Effector memory CD8-positive, alpha-beta T cell (primary cell): Measurements from ENCODE around the gene GLRX.
"Not testable (repeated sequence)": the region's sequence is repeated elsewhere in the genome, so short reads cannot be mapped to it uniquely, and the experiment has no call there.

ENCODE experiments used
- ATAC-seq: fragments of 150-1000 bp; cut with Tn5 transposase; replicated peaks from 2 replicates; pipeline ENCODE4 v1.10.0; 2021; ENCODE audit warnings: mild to moderate bottlenecking, moderate library complexity
- DNase-seq, 3 experiments: peaks; one replicate each; pipeline ENCODE4 v3.0.0; 2021
- H3K27ac Mint-ChIP-seq, 2 donors: one replicate each; pipeline ENCODE4 v1.8.0; 2022; ENCODE audit warnings: mild to moderate bottlenecking in 2 of 2, mixed read lengths in 2 of 2, moderate library complexity in 2 of 2
- H3K27me3 Mint-ChIP-seq, 2 donors: one replicate each; pipeline ENCODE4 v1.8.0; 2022; ENCODE audit warnings: mixed read lengths in 2 of 2
- H3K36me3 Mint-ChIP-seq: one replicate; pipeline ENCODE4 v1.8.0; 2022; ENCODE audit warnings: mild to moderate bottlenecking, moderate library complexity, mixed read lengths; ENCODE audit not compliant: insufficient read depth
- H3K4me1 Mint-ChIP-seq, 2 donors: one replicate each; pipeline ENCODE4 v1.8.0; 2022; ENCODE audit warnings: low read depth in 2 of 2, mixed read lengths in 2 of 2
- H3K4me3 Mint-ChIP-seq, 2 donors: one replicate each; pipeline ENCODE4 v1.8.0; 2022; ENCODE audit warnings: mild to moderate bottlenecking in 2 of 2, mixed read lengths in 2 of 2, moderate library complexity in 2 of 2
- H3K9me3 Mint-ChIP-seq, 2 donors: one replicate each; pipeline ENCODE4 v1.8.0; 2022; ENCODE audit warnings: mixed read lengths in 2 of 2
- total RNA-seq, 9 experiments: gene quantifications; one replicate each; lab custom pipeline; 2026; lab: John Stamatoyannopoulos, UW

The GLRX gene, protein sequence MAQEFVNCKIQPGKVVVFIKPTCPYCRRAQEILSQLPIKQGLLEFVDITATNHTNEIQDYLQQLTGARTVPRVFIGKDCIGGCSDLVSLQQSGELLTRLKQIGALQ
- total RNA-seq = 8.2 to 38.8 (median 30.7) reads per million in 9 experiments

GRCh38 chr5:95822542-95823181 is at the start of gene GLRX:
GLRX (minus strand) TSS chr5:95822726; CDS start chr5:95822662, 64 bp downstream.
- Mint-ChIP-seq H3K4me3 (peak within 1 kb of the TSS; percentile 96 to 99), H3K27ac (peak within 1 kb of the TSS; percentile 96 to 98), H3K36me3 (peaks cover 26% of the 10 kb centered on the region), H3K4me1 (peaks cover 48 to 65% of the 10 kb centered on the region in 2 donors), H3K9me3 (no peaks in the 10 kb centered on the region), H3K27me3 (no peaks in the 10 kb centered on the region)
- ATAC-seq (peak; percentile 37), DNase-seq (peak; percentile 36 to 47 (median 37))

DNA sequence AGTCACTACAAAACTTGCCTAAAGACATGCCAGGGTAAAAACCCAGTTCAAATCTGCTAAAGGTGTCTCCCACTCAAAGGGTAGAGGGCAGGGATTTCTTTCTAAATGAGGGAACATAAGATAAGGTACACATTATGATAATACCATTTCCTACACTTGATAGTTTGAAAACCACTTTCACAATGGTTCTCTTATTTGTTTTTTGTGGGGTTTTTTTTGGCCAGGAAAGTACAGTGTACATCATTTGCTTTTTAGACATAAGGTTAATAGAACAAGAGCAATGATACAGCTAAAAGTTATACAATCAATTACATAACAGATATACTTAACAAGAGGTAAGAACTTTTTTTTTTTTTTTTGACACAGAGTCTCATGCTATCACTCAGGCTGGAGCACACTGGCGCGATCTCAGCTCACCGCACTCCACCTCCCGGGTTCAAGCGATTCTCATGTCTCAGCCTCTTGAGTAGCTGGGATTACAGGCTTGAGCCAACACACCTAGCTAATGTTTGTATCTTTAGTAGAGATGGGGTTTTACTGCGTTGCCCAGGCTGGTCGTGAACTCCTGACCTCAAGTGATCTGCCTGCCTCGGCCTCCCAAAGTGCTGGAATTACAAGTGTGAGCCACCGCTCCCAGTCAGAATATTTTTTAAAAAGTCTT is 48.8 kb upstream of the GLRX start:
- peaks cover 25 to 26% of the 10 kb centered on the region in 2 donors for H3K4me1 Mint-ChIP-seq
- no peaks in the 10 kb centered on the region for H3K9me3 Mint-ChIP-seq
- H3K27me3 Mint-ChIP-seq = no peaks in the 10 kb centered on the region
- peak overlapping the region in 1 of 2 donors; percentile 27 for H3K4me3 Mint-ChIP-seq
- peaks cover 9% of the 10 kb centered on the region for H3K36me3 Mint-ChIP-seq
- no peak overlapping the region for H3K27ac Mint-ChIP-seq
- ATAC-seq (no peak), DNase-seq (no peak)

- H3K4me1 Mint-ChIP-seq = peaks cover 25 to 26% of the 10 kb centered on the region in 2 donors
Measured at GRCh38 chr5:95870105-95870672, 47.7 kb upstream of the GLRX start.

DNA sequence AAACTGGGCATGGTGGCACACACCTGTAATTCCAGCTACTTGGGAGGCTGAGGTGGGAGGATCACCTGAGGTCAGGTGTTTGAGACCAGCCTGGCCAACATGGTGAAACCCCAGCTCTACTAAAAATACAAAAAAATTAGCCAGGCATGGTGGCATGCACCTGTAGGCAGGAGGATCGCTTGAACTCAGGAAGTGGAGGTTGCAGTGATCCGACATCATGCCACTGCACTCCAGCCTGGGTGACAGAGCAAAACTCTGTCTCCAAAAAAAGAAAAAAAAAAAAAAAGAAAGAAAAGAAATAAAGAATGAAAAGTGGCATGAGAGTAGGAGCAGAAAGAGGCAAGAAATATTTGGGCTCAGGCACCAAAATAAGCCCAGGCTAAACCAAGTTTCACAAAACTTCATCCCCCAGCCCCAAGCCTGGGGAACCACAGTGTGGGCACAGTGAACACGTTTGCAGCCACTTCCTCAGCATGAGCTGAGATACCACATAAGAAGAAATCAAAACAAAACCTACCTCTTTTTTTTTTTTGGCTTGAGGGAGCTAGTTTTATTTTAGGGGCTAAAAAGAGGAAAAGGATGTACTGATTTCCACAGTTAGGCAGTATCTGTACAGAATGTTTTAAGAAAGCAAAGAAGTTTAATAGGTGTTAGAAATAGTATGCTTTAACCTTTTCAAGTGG is 46.8 kb upstream of the GLRX start:
- H3K36me3 Mint-ChIP-seq, H3K9me3 Mint-ChIP-seq, H3K27me3 Mint-ChIP-seq: not testable (repeated sequence)
- peak overlapping the region; percentile 63 to 70 for H3K4me3 Mint-ChIP-seq
- H3K4me1 Mint-ChIP-seq = peaks cover 25 to 26% of the 10 kb centered on the region in 2 donors
- H3K27ac Mint-ChIP-seq = peak overlapping the region; percentile 82 to 83
- peak; percentile 56 to 60 (median 56) for DNase-seq
- ATAC-seq = peak; percentile 99

More at GRCh38 chr5:95870105-95870672, 47.7 kb upstream of the GLRX start:
- no peak overlapping the region for H3K27ac Mint-ChIP-seq
- H3K27me3 Mint-ChIP-seq = no peaks in the 10 kb centered on the region
- DNase-seq (no peak), ATAC-seq (no peak)
- peak overlapping the region; percentile 36 to 70 for H3K4me3 Mint-ChIP-seq
- H3K36me3 Mint-ChIP-seq = peaks cover 9% of the 10 kb centered on the region
- no peaks in the 10 kb centered on the region for H3K9me3 Mint-ChIP-seq

- no peak overlapping the region for H3K4me3 Mint-ChIP-seq
- peaks cover 9% of the 10 kb centered on the region for H3K36me3 Mint-ChIP-seq
- H3K27me3 Mint-ChIP-seq = no peaks in the 10 kb centered on the region
- no peaks in the 10 kb centered on the region for H3K9me3 Mint-ChIP-seq
- ATAC-seq (no peak), DNase-seq (no peak)
- peak overlapping the region in 1 of 2 donors; percentile 18 for H3K27ac Mint-ChIP-seq
- H3K4me1 Mint-ChIP-seq = peaks cover 23 to 26% of the 10 kb centered on the region in 2 donors
Measured at GRCh38 chr5:95868136-95868535, 45.6 kb upstream of the GLRX start.

GRCh38 chr5:95866435-95867040 is 44.0 kb upstream of the GLRX start:
- peaks cover 23 to 26% of the 10 kb centered on the region in 2 donors for H3K4me1 Mint-ChIP-seq
- peaks cover 0 to 6% of the 10 kb centered on the region in 2 donors for H3K27me3 Mint-ChIP-seq
- no peak overlapping the region for H3K4me3 Mint-ChIP-seq
- peaks cover 11% of the 10 kb centered on the region for H3K36me3 Mint-ChIP-seq
- H3K27ac Mint-ChIP-seq = no peak overlapping the region
- H3K9me3 Mint-ChIP-seq = no peaks in the 10 kb centered on the region
- ATAC-seq = no peak
- DNase-seq = no peak

- H3K36me3 Mint-ChIP-seq = peaks cover 11% of the 10 kb centered on the region
- H3K4me3 Mint-ChIP-seq = no peak overlapping the region
- peaks cover 0 to 9% of the 10 kb centered on the region in 2 donors for H3K27me3 Mint-ChIP-seq
- DNase-seq (no peak), ATAC-seq (no peak)
- no peaks in the 10 kb centered on the region for H3K9me3 Mint-ChIP-seq
- peaks cover 11 to 15% of the 10 kb centered on the region in 2 donors for H3K4me1 Mint-ChIP-seq
- H3K27ac Mint-ChIP-seq = no peak overlapping the region
Measured at GRCh38 chr5:95864944-95865504, 42.5 kb upstream of the GLRX start.

DNA sequence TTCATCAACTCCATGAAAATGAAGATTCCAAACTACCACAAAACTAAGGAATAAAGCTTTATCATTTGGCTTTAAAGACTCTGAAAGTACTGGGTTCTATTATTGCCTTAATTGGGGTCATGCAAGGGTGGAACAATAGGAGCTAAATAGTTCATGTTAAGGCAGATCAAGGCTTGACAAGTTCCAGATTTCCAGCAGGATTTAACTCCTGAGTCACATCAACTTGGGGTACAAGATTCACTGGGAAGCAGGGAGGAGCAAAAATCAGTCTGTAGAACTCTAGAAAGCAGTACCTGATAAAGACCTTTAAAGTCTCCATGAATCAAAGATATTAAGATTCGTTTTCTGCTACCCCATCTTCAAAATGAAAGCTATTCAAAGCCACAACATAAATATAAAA is 41.9 kb upstream of the GLRX start:
- H3K27me3 Mint-ChIP-seq = peaks cover 0 to 11% of the 10 kb centered on the region in 2 donors
- H3K36me3 Mint-ChIP-seq = peaks cover 9% of the 10 kb centered on the region
- no peak overlapping the region for H3K27ac Mint-ChIP-seq
- H3K4me3 Mint-ChIP-seq = no peak overlapping the region
- no peak for ATAC-seq
- no peaks in the 10 kb centered on the region for H3K9me3 Mint-ChIP-seq
- H3K4me1 Mint-ChIP-seq = peaks cover 8 to 11% of the 10 kb centered on the region in 2 donors
- no peak for DNase-seq

DNA sequence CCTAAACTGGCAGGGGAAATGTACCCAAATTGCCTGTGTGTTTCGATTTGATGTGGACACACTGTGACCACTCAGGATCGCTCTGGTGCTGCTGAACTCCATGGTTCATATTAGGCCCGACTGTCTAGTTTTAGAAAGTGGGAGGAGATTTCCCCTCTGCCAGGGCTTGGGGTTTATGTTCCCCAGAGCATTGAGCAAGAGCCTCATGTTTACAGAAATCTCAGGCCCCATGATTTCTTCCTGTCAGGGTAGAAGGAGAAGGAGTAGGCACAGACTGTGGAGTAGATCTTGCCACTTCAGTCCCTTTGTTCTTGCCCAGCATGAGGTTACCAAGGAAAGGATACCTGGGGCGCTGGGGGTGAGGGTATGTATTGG is 40.8 kb upstream of the GLRX start:
- no peak overlapping the region for H3K4me3 Mint-ChIP-seq
- peaks cover 0 to 6% of the 10 kb centered on the region in 2 donors for H3K4me1 Mint-ChIP-seq
- peaks cover 5% of the 10 kb centered on the region for H3K36me3 Mint-ChIP-seq
- ATAC-seq (no peak), DNase-seq (no peak)
- peaks cover 0 to 11% of the 10 kb centered on the region in 2 donors for H3K27me3 Mint-ChIP-seq
- no peak overlapping the region for H3K27ac Mint-ChIP-seq
- no peaks in the 10 kb centered on the region for H3K9me3 Mint-ChIP-seq

DNA sequence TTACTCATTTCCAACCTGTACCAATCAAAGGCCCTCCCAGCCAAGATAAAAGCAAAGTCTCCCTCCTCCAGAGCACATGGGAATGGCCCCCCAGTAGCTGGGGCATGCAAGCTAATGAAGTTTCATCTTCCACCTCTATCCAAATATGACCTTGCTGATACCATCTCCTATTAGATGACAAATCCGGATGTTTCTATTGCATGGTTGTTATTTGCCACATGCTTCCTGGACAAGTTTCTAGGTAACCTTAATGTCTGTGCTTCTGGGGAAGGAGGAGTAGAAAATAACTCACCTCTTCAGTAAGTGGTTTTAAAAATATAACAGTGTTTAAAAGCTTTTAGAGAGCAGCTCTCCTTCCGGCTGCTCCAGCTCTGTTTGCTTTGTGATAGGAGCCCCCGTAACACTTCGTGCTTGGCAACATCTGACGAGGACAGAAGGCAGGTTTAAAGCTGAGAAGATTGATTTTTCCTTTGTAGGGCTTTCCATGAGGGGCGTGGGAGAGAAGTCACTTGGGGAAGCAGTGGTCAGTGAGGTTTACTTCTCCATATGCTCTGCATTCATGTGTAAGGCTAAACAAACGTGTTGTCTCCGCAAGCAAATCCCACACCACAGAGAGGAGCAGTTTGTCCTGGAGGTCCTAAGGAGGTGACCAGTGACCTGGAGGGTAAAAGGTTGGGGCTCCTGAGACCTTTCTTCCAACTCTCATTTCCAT is 40.3 kb upstream of the GLRX start:
- H3K9me3 Mint-ChIP-seq = no peaks in the 10 kb centered on the region
- H3K4me3 Mint-ChIP-seq = no peak overlapping the region
- ATAC-seq = no peak
- peaks cover 0 to 6% of the 10 kb centered on the region in 2 donors for H3K4me1 Mint-ChIP-seq
- no peak for DNase-seq
- peaks cover 5% of the 10 kb centered on the region for H3K36me3 Mint-ChIP-seq
- peaks cover 0 to 11% of the 10 kb centered on the region in 2 donors for H3K27me3 Mint-ChIP-seq
- H3K27ac Mint-ChIP-seq = no peak overlapping the region

- no peak for ATAC-seq
- Mint-ChIP-seq H3K36me3 (peaks cover 5% of the 10 kb centered on the region), H3K4me3 (no peak overlapping the region), H3K9me3 (no peaks in the 10 kb centered on the region), H3K4me1 (peaks cover 0 to 6% of the 10 kb centered on the region in 2 donors), H3K27me3 (peaks cover 0 to 11% of the 10 kb centered on the region in 2 donors), H3K27ac (no peak overlapping the region)
- no peak for DNase-seq
Measured at GRCh38 chr5:95861864-95862561, 39.5 kb upstream of the GLRX start.
